HepG2 (cell line): ENCODE results near the gene MRPL14. TPM values are rescaled to one million over a fixed set of nuclear protein-coding genes. Genes with fewer than 3 reads are reported as not detected.
A peak's percentile ranks its signal among the peaks of the same experiment; 100 is the strongest.

ENCODE experiments used
- ATAC-seq: fragments of 200-7000 bp; cut with Tn5 transposase; 3 replicates; pipeline ENCODE4 v1.9.1; 2020; ENCODE audit warnings: mild to moderate bottlenecking, moderate library complexity
- BruUV-seq: library from RNA; stranded (reverse); fragments of 400-500 nt; replicated peaks from 2 replicates; lab custom pipeline; 2021; lab: Mats Ljungman, UMichigan
- CTCF ChIA-PET: fragments of 300-600 bp; formaldehyde crosslinking; extraction: SDS; loops from one replicate; lab custom pipeline; 2021; ENCODE audit warnings: low total read pairs, inconsistent platforms, low intra/inter-chr PET ratio; lab: Yijun Ruan, JAX
- POLR2A ChIA-PET: fragments of 350-600 bp; sonication (Branson Sonifier 250); formaldehyde crosslinking; loops from one replicate; lab custom pipeline; 2020; ENCODE audit warnings: antibody characterized with exemption, inconsistent platforms; lab: Yijun Ruan, JAX
- DNase-seq: peaks from one replicate; pipeline ENCODE4 v3.0.0-alpha.2; 2015; ENCODE audit warnings: low spot score
- FAIRE-seq: peaks from 3 replicates; lab custom pipeline; 2011; peaks lifted over from hg19 to GRCh38; lab: Jason Lieb, UNC
- H2AFZ ChIP-seq: one replicate; pipeline ENCODE4 v1.6.1; 2011; ENCODE audit warnings: low read length, inconsistent platforms
- H3K27ac ChIP-seq: fragments of 300-600 bp; 3 replicates; pipeline ENCODE4 v1.8.0; 2011; ENCODE audit warnings: mixed run types, mild to moderate bottlenecking, mixed read lengths, low read length, inconsistent platforms; ENCODE audit not compliant: insufficient read depth; ENCODE audit errors: extremely low read length
- H3K27me3 ChIP-seq, 2 experiments: fragments of 200-600 bp in 1 of 2; 2 replicates in 1 of 2; 3 replicates in 1 of 2; pipeline versions ENCODE4 v1.6.0 to v1.8.0; 2011; ENCODE audit warnings: low read length in 2 of 2, mild to moderate bottlenecking in 2 of 2, moderate library complexity in 2 of 2, inconsistent platforms in 1 of 2; ENCODE audit not compliant: insufficient read depth in 2 of 2, control insufficient read depth in 1 of 2
- H3K36me3 ChIP-seq, 2 experiments: fragments of 200-600 bp in 1 of 2; replicated peaks in 1 of 2; 2 replicates in 1 of 2; 3 replicates in 1 of 2; pipeline versions ENCODE4 v1.5.1 to v1.8.0; 2011; ENCODE audit warnings: low read length in 2 of 2, inconsistent platforms in 1 of 2; ENCODE audit not compliant: insufficient read depth in 2 of 2, control insufficient read depth in 1 of 2
- H3K4me1 ChIP-seq: 2 replicates; pipeline ENCODE4 v1.5.1; 2012; ENCODE audit warnings: low read length, inconsistent platforms; ENCODE audit not compliant: insufficient read depth
- H3K4me2 ChIP-seq: 2 replicates; pipeline ENCODE4 v1.6.0; 2011; ENCODE audit warnings: low read depth, low read length, inconsistent platforms
- H3K4me3 ChIP-seq, 3 experiments: fragments of 200-600 bp in 1 of 3; sonication (generic), shearing (Covaris generic) in 1 of 3; replicated peaks in 1 of 3; 2 replicates each; pipeline ENCODE4 v1.5.1; 2011 to 2016; ENCODE audit warnings: low read length in 3 of 3, inconsistent platforms in 2 of 3, low read depth in 2 of 3, mild to moderate bottlenecking in 2 of 3, control low read depth in 1 of 3, mixed read lengths in 1 of 3; ENCODE audit not compliant: insufficient read depth in 1 of 3
- H3K79me2 ChIP-seq: one replicate; pipeline ENCODE4 v1.6.1; 2011; ENCODE audit warnings: low read length, inconsistent platforms; ENCODE audit not compliant: insufficient read depth
- H3K9ac ChIP-seq: 2 replicates; pipeline ENCODE4 v1.6.0; 2011; ENCODE audit warnings: mild to moderate bottlenecking, low read depth, low read length, inconsistent platforms; ENCODE audit not compliant: insufficient read depth
- H3K9me3 ChIP-seq: 2 replicates; pipeline ENCODE4 v1.5.1; 2012; ENCODE audit warnings: mild to moderate bottlenecking, low read length
- H4K20me1 ChIP-seq: 2 replicates; pipeline ENCODE4 v1.6.0; 2011; ENCODE audit warnings: inconsistent platforms, mild to moderate bottlenecking, low read length, moderate library complexity; ENCODE audit not compliant: insufficient read depth
- GPN1 ChIP-seq: sonication (generic); formaldehyde crosslinking; IDR thresholded peaks from 2 replicates; pipeline ENCODE4 v1.5.1; 2020; ENCODE audit warnings: missing genetic modification reagents, borderline replicate concordance
- NFKB2 ChIP-seq: sonication (generic); formaldehyde crosslinking; IDR thresholded peaks from 2 replicates; pipeline ENCODE4 v1.4.0; 2020; ENCODE audit warnings: missing genetic modification reagents, borderline replicate concordance
- PAF1 ChIP-seq: IDR thresholded peaks from 2 replicates; pipeline ENCODE4 v1.6.1; 2016; ENCODE audit warnings: missing genetic modification reagents, missing compliant biosample characterization
- PHF20 ChIP-seq: sonication (generic); formaldehyde crosslinking; IDR thresholded peaks from 2 replicates; pipeline ENCODE4 v1.5.0; 2020; ENCODE audit warnings: mild to moderate bottlenecking, missing genetic modification reagents
- TBX2 ChIP-seq: sonication (generic); formaldehyde crosslinking; IDR thresholded peaks from 2 replicates; pipeline ENCODE4 v1.5.0; 2020; ENCODE audit warnings: missing genetic modification reagents, mild to moderate bottlenecking, borderline replicate concordance
- ZBTB33 ChIP-seq: sonication (generic); formaldehyde crosslinking; IDR thresholded peaks from 2 replicates; pipeline ENCODE4 v1.4.0; 2020; ENCODE audit warnings: missing genetic modification reagents
- ZBTB7A ChIP-seq: sonication (generic); formaldehyde crosslinking; IDR thresholded peaks from 2 replicates; pipeline ENCODE4 v1.8.0; 2022; ENCODE audit warnings: mild to moderate bottlenecking, missing genetic modification reagents
- ZFP36L2 ChIP-seq: sonication (generic); formaldehyde crosslinking; IDR thresholded peaks from 2 replicates; pipeline ENCODE4 v1.4.0; 2020; ENCODE audit warnings: missing genetic modification reagents
- ZNF451 ChIP-seq: sonication (generic); formaldehyde crosslinking; IDR thresholded peaks from 2 replicates; pipeline ENCODE4 v1.5.0; 2020; ENCODE audit warnings: mild to moderate bottlenecking, missing genetic modification reagents
- ZNF547 ChIP-seq: sonication (generic); formaldehyde crosslinking; IDR thresholded peaks from 2 replicates; pipeline ENCODE4 v1.5.1; 2020; ENCODE audit warnings: mild to moderate bottlenecking, missing genetic modification reagents
- ZNF567 ChIP-seq: sonication (generic); formaldehyde crosslinking; IDR thresholded peaks from 2 replicates; pipeline ENCODE4 v1.8.1; 2023; ENCODE audit warnings: mild to moderate bottlenecking, missing genetic modification reagents, borderline replicate concordance
- WGBS: methylation state at CpG from one replicate; pipeline ENCODE4 v1.1.6; 2017; ENCODE audit warnings: low lambda C conversion rate; 5-methylcytosine and 5-hydroxymethylcytosine counted together
- in situ Hi-C: cut with HindIII; loops from 2 replicates; pipeline ENCODE4 v1.10.0; 2017; ENCODE audit warnings: low pct_unique_long_range_greater_than_20kb; ENCODE audit not compliant: extremely low pct_ligation_motif_present
- intact Hi-C: fragments of 100-400 bp; cut with micrococcal nuclease; formaldehyde crosslinking; loops from one replicate; pipeline ENCODE4 v1.10.0; 2022; ENCODE audit not compliant: unreplicated experiment
- polyA plus RNA-seq, 8 experiments: library from polyadenylated mRNA; depleted of rRNA in 3 of 8; stranded (reverse) in 7 of 8; unstranded in 1 of 8; fragments of >200 nt; fragmentation: Illumina TruSeq in 4 of 8; extraction: Trizol in 4 of 8; gene quantifications; 2 replicates each; pipeline versions ENCODE4 v1.2.1 to v1.2.3, GENCODE V29; 2011 to 2016; ENCODE audit warnings: low read depth in 4 of 8, missing spikeins in 1 of 8, mixed read lengths in 1 of 8; ENCODE audit not compliant: insufficient read depth in 1 of 8
- total RNA-seq, 5 experiments: library from RNA; depleted of rRNA; stranded (reverse); fragments of >200 nt; fragmentation: Illumina TruSeq; extraction: Trizol; gene quantifications; 2 replicates each; pipeline ENCODE4 v1.2.3, GENCODE V29; 2016; ENCODE audit warnings: low read depth in 1 of 5
- TF ChIP-seq, protein P1 (sequence below): sonication (generic); formaldehyde crosslinking; IDR thresholded peaks from 2 replicates; pipeline ENCODE4 v1.9.0; 2022; ENCODE audit warnings: missing genetic modification reagents, mild to moderate bottlenecking, borderline replicate concordance

MRPL14 gene
- total and polyA plus RNA-seq, 2 of the 13 experiments (the other 11 are each of a cell fraction or from before 2014, with no cell fraction given), result 157 to 178 TPM

GRCh38 chr6:44066394-44067172 is 60.7 kb downstream of the MRPL14 start (continued):
- TF ChIP-seq ZNF547 (CRISPR knock-in tag) (0 out of 2 replicates have a peak, but pooled peaks have one; percentile 22), ZFP36L2 (CRISPR knock-in tag) (no peak), PHF20 (CRISPR knock-in tag) (0 out of 2 replicates have a peak, but pooled peaks have one; percentile 27), ZNF567 (CRISPR knock-in tag) (no peak)

- ChIA-PET CTCF (no interaction called here), POLR2A (interaction anchor here (1.4 kb wide), 1 partner anchor 8 kb away, joined by 4 read pairs; no protein-coding TSS in a partner anchor)
- Histone ChIP-seq H3K4me1 (peaks cover 85% of the 10 kb centered on the region), H3K9me3 (no peaks in the 10 kb centered on the region), H3K27me3 (peaks cover 2 to 19% of the 10 kb centered on the region in 2 experiments; a peak in 4 of 5 replicates), H3K4me2 (no peak overlapping the region; the same call in 1 of the 2 replicates)
- 22% methylated on average over 7 of the region's 13 CpGs for WGBS
- BruUV-seq, result no TSS peak
- DNase-seq, result no peak
- peak; percentile 67 for TF ChIP-seq ZBTB33 (CRISPR knock-in tag)
- TF ChIP-seq TBX2 (CRISPR knock-in tag), result 0 out of 2 replicates have a peak, but pooled peaks have one; percentile 12
- TF ChIP-seq ZBTB7A (CRISPR knock-in tag), result 0 out of 2 replicates have a peak, but pooled peaks have one; percentile 48
- TF ChIP-seq NFKB2 (CRISPR knock-in tag), result 0 out of 2 replicates have a peak, but pooled peaks have one; percentile 34
- no peak for TF ChIP-seq PAF1 (CRISPR knock-in tag)
- TF ChIP-seq GPN1 (CRISPR knock-in tag), result no peak
- TF ChIP-seq, protein P1, sequence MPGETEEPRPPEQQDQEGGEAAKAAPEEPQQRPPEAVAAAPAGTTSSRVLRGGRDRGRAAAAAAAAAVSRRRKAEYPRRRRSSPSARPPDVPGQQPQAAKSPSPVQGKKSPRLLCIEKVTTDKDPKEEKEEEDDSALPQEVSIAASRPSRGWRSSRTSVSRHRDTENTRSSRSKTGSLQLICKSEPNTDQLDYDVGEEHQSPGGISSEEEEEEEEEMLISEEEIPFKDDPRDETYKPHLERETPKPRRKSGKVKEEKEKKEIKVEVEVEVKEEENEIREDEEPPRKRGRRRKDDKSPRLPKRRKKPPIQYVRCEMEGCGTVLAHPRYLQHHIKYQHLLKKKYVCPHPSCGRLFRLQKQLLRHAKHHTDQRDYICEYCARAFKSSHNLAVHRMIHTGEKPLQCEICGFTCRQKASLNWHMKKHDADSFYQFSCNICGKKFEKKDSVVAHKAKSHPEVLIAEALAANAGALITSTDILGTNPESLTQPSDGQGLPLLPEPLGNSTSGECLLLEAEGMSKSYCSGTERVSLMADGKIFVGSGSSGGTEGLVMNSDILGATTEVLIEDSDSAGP, result peak; percentile 27; the same call in 1 of the 2 replicates
- TF ChIP-seq ZNF451 (CRISPR knock-in tag), result no peak
- TF ChIP-seq, all 625 proteins: peak for 5
- in situ Hi-C loops, result no loop called here
- H2AFZ ChIP-seq, result no peak overlapping the region
- ATAC-seq (no peak), FAIRE-seq (no peak)
- no peaks in the 10 kb centered on the region for H3K36me3 ChIP-seq
- no peak overlapping the region for H3K27ac ChIP-seq
- no peak overlapping the region for H3K9ac ChIP-seq
- intact Hi-C loops, result no loop called here
- H3K79me2 ChIP-seq, result no peaks in the 10 kb centered on the region
- no peak overlapping the region for H3K4me3 ChIP-seq
- no peaks in the 10 kb centered on the region for H4K20me1 ChIP-seq
These were observed 61.7 kb downstream of the MRPL14 start for GRCh38 chr6:44065443-44066140.
